HEK293 (cell line): ENCODE results near the gene HEMK1.

Experiments used
- ATF2 ChIP-seq: fragments of 450-650 bp; formaldehyde crosslinking; IDR thresholded peaks from 2 replicates; pipeline ENCODE4 v1.5.1; 2016; ENCODE audit warnings: missing biosample characterization, missing genetic modification characterization, low read depth
- EGR2 ChIP-seq: fragments of 450-650 bp; formaldehyde crosslinking; IDR thresholded peaks from 2 replicates; pipeline ENCODE4 v1.5.1; 2016; ENCODE audit warnings: low read depth, missing biosample characterization, missing genetic modification characterization
- HIC1 ChIP-seq: fragments of 450-650 bp; formaldehyde crosslinking; IDR thresholded peaks from 2 replicates; pipeline ENCODE4 v1.5.1; 2016; ENCODE audit warnings: missing biosample characterization, missing genetic modification characterization
- KLF1 ChIP-seq: fragments of 450-650 bp; formaldehyde crosslinking; IDR thresholded peaks from 2 replicates; pipeline ENCODE4 v1.5.1; 2016; ENCODE audit warnings: missing biosample characterization, missing genetic modification characterization
- KLF17 ChIP-seq: fragments of 450-650 bp; formaldehyde crosslinking; IDR thresholded peaks from 2 replicates; pipeline ENCODE4 v1.5.1; 2016; ENCODE audit warnings: missing biosample characterization, missing genetic modification characterization
- KLF9 ChIP-seq: fragments of 450-650 bp; formaldehyde crosslinking; IDR thresholded peaks from 2 replicates; pipeline ENCODE4 v1.5.1; 2016; ENCODE audit warnings: missing biosample characterization, missing genetic modification characterization, low read depth
- OVOL3 ChIP-seq: fragments of 450-650 bp; formaldehyde crosslinking; IDR thresholded peaks from 2 replicates; pipeline ENCODE4 v1.5.1; 2016; ENCODE audit warnings: missing biosample characterization, missing genetic modification characterization
- PRDM2 ChIP-seq: fragments of 450-650 bp; formaldehyde crosslinking; IDR thresholded peaks from 2 replicates; pipeline ENCODE4 v1.5.1; 2016; ENCODE audit warnings: missing biosample characterization, missing genetic modification characterization, borderline replicate concordance
- SALL2 ChIP-seq: fragments of 450-650 bp; formaldehyde crosslinking; IDR thresholded peaks from 2 replicates; pipeline ENCODE4 v1.5.0; 2017; ENCODE audit warnings: missing biosample characterization, mild to moderate bottlenecking, missing genetic modification characterization, borderline replicate concordance
- ZBTB8A ChIP-seq: fragments of 450-650 bp; formaldehyde crosslinking; IDR thresholded peaks from 2 replicates; pipeline ENCODE4 v1.5.1; 2016; ENCODE audit warnings: missing biosample characterization, missing genetic modification characterization
- ZFP41 ChIP-seq: fragments of 450-650 bp; formaldehyde crosslinking; IDR thresholded peaks from 2 replicates; pipeline ENCODE4 v1.5.1; 2016; ENCODE audit warnings: missing biosample characterization, missing genetic modification characterization, borderline replicate concordance
- ZNF169 ChIP-seq: fragments of 450-650 bp; formaldehyde crosslinking; IDR thresholded peaks from 2 replicates; pipeline ENCODE4 v1.5.1; 2016; ENCODE audit warnings: missing biosample characterization, missing genetic modification characterization
- ZNF175 ChIP-seq: fragments of 450-650 bp; formaldehyde crosslinking; IDR thresholded peaks from 2 replicates; pipeline ENCODE4 v1.5.1; 2016; ENCODE audit warnings: missing biosample characterization, missing genetic modification characterization
- ZNF280C ChIP-seq: fragments of 450-650 bp; formaldehyde crosslinking; IDR thresholded peaks from 2 replicates; pipeline ENCODE4 v1.5.1; 2016; ENCODE audit warnings: missing biosample characterization, missing genetic modification characterization
- ZNF335 ChIP-seq: fragments of 450-650 bp; formaldehyde crosslinking; conservative IDR thresholded peaks from 2 replicates; pipeline ENCODE4 v1.5.1; 2016; ENCODE audit warnings: missing biosample characterization, missing genetic modification characterization
- ZNF354C ChIP-seq: fragments of 450-650 bp; formaldehyde crosslinking; IDR thresholded peaks from 2 replicates; pipeline ENCODE4 v1.5.1; 2016; ENCODE audit warnings: missing biosample characterization, missing genetic modification characterization, low read depth, borderline replicate concordance
- ZNF513 ChIP-seq: fragments of 450-650 bp; IDR thresholded peaks from 2 replicates; pipeline ENCODE4 v1.5.1; 2018; ENCODE audit warnings: missing biosample characterization, missing genetic modification characterization
- ZNF514 ChIP-seq: fragments of 450-650 bp; formaldehyde crosslinking; IDR thresholded peaks from 2 replicates; pipeline ENCODE4 v1.5.1; 2016; ENCODE audit warnings: missing biosample characterization, missing genetic modification characterization
- ZNF571 ChIP-seq: fragments of 450-650 bp; formaldehyde crosslinking; IDR thresholded peaks from 2 replicates; pipeline ENCODE4 v1.5.0; 2017; ENCODE audit warnings: missing biosample characterization, missing genetic modification characterization
- ZNF600 ChIP-seq: fragments of 450-650 bp; formaldehyde crosslinking; IDR thresholded peaks from 2 replicates; pipeline ENCODE4 v1.5.1; 2016; ENCODE audit warnings: missing biosample characterization, missing genetic modification characterization
- ZNF624 ChIP-seq: fragments of 450-650 bp; formaldehyde crosslinking; IDR thresholded peaks from 2 replicates; pipeline ENCODE4 v1.5.1; 2017; ENCODE audit warnings: missing biosample characterization, missing genetic modification characterization
- ZNF677 ChIP-seq: fragments of 450-650 bp; IDR thresholded peaks from 2 replicates; pipeline ENCODE4 v1.5.0; 2018; ENCODE audit warnings: missing biosample characterization, mild to moderate bottlenecking, missing genetic modification characterization, moderate library complexity
- ZNF747 ChIP-seq: fragments of 450-650 bp; formaldehyde crosslinking; IDR thresholded peaks from 2 replicates; pipeline ENCODE4 v1.5.1; 2016; ENCODE audit warnings: missing biosample characterization, missing genetic modification characterization
- ZNF777 ChIP-seq: fragments of 450-650 bp; formaldehyde crosslinking; IDR thresholded peaks from 2 replicates; pipeline ENCODE4 v1.5.1; 2017; ENCODE audit warnings: missing biosample characterization, missing genetic modification characterization, borderline replicate concordance
- ZXDB ChIP-seq: fragments of 450-650 bp; formaldehyde crosslinking; IDR thresholded peaks from 2 replicates; pipeline ENCODE4 v1.5.1; 2016; ENCODE audit warnings: missing biosample characterization, missing genetic modification characterization

Gene HEMK1

GRCh38 chr3:50611464-50612233 lies 42.3 kb downstream of the HEMK1 start, which contains the start of gene CISH (continued):
- TF ChIP-seq HIC1 (tag by site-specific recombination), result peak; percentile 26; the same call in 1 of the 2 replicates
- no peak for TF ChIP-seq ZNF175 (tag by site-specific recombination)
- TF ChIP-seq ZNF280C (tag by site-specific recombination), result no peak
- no peak for TF ChIP-seq ZNF571 (tag by site-specific recombination)
- TF ChIP-seq ZNF513, result no peak
- TF ChIP-seq ZNF169 (tag by site-specific recombination), result no peak
- no peak for TF ChIP-seq ZFP41 (tag by site-specific recombination)
- TF ChIP-seq ZNF354C (tag by site-specific recombination), result no peak
- TF ChIP-seq ZXDB (tag by site-specific recombination), result peak; percentile 34; the same call in 1 of the 2 replicates
- no peak for TF ChIP-seq ZNF677
- TF ChIP-seq ZNF777 (tag by site-specific recombination), result 0 out of 2 replicates have a peak, but pooled peaks have one; percentile 54
- no peak for TF ChIP-seq ATF2 (tag by site-specific recombination)
- peak; percentile 36; the same call in 1 of the 2 replicates for TF ChIP-seq KLF17 (tag by site-specific recombination)
- TF ChIP-seq SALL2 (tag by site-specific recombination), result no peak
- peak; percentile 91 for TF ChIP-seq ZBTB8A (tag by site-specific recombination)
- TF ChIP-seq KLF1 (tag by site-specific recombination), result peak; percentile 58; the same call in 1 of the 2 replicates
- TF ChIP-seq ZNF600 (tag by site-specific recombination), result peak; percentile 67
- TF ChIP-seq EGR2 (tag by site-specific recombination), result peak; percentile 78
- no peak for TF ChIP-seq ZNF514 (tag by site-specific recombination)
- no peak for TF ChIP-seq ZNF624 (tag by site-specific recombination)
- peak; percentile 58 for TF ChIP-seq KLF9
- TF ChIP-seq ZNF747 (tag by site-specific recombination), result no peak
- no peak for TF ChIP-seq OVOL3 (tag by site-specific recombination)
- TF ChIP-seq PRDM2, result no peak
- TF ChIP-seq ZNF335 (tag by site-specific recombination), result peak; percentile 91
